Activated CD4-positive, CD25-positive, alpha-beta regulatory T cell treated with anti-CD3 and anti-CD28 coated beads, Interleukin-2, amount 50 U/mL, for 24 hours (primary cell): Measurements from ENCODE around the gene TTC1.
"Not testable (repeated sequence)": the region's sequence is repeated elsewhere in the genome, so short reads cannot be mapped to it uniquely, and the experiment has no call there.

Source experiments
- ATAC-seq, 2 donors: fragments of 150-1000 bp; cut with Tn5 transposase; one replicate each; pipeline ENCODE4 v1.10.0; 2021; ENCODE audit warnings: mild to moderate bottlenecking in 1 of 2, moderate library complexity in 1 of 2

The TTC1 gene

DNA sequence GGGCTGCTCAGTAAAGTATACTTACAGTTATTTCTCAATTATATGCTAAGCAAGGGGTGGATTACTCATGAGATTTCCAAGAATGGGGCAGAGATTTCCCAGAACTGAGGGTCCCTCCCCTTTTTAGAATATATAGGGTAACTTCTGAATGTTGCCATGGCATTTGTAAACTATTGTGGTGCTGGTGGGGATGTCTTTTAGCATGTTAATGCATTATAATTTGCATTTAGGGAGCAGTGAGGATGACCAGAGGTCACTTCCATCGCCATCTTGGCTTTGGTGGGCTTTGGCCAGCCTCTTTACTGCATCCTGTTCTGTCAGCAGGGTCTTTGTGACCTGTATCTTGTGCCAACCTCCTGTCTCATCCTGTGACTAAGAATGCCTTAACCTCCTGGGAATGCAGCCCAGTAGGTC lies 35.5 kb downstream of the TTC1 start:
- peak in 1 of 2 donors; percentile 13 for ATAC-seq

DNA sequence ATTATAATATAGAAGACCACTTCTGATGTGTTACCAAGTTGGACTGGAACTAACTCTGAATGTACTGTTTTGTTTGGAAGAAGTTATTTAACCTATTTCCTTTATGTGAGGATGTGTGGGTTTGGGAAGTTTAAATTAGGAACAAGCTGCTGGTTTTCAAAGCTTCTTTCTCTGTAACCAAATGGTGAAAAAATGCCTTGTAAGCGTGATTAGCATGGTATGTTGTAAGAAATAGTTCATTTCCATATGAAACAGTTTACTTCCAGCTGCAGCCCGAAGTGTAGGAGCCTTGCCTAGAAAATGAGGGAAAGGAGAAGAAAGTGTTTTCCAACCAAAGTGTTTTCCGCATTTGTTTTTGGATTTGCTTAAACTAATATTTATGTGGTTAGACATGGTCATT lies 36.0 kb downstream of the TTC1 start:
- no peak for ATAC-seq

DNA sequence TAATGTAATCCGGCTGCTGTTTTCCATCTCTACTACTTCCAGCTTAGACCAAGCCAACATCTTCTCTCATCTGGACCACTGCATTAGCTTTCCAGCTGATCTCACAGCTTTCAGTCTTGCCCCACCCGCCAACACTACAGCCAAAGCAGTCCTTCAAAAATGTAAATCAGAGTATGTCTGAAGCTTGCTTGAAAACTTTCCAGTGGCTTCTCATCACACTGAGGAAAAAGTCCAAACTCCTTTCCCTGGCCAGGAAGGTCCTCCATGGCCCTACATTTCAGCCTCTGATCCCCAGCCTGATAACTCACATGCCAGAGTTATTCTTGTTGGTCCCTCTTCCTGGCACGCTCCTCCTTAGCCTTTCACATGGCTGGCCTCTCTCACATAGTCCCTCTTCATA lies 38.5 kb downstream of the TTC1 start:
- no peak for ATAC-seq

DNA sequence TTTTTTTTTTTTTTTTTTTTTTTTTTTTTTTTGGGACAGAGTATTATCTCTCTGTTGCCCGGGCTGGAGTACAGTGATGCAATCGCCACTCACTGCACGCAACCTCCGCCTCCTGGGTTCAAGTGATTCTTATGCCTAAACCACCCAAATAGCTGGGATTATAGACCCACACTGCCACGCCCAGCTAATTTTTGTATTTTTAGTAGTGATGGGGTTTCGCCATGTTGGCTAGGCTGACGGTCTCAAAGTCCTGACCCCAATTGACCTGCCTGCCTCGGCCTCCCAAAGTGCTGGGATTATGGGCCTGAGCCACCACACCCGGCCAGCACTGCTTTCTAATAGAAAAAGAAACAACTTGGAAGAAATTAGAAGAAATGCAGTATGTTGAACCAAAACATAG lies 39.2 kb downstream of the TTC1 start:
- no peak for ATAC-seq

DNA sequence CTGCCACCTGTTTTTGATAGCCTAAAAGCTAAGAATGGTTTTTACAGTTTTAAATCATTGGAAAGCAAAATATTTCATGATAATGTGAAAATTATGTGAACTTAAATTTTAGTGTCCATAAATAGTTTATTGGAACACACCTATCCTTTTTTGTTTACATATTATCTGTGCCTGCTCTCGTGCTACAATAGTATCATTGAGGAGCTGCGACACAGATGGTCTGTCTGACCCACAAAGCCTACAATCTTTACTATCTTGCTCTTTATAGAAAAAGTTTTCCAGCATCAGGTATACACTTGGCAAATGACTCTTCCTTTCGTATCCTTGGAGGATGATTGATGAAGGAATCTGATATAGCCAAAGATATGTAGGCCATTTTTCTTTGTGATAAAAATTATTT lies 40.2 kb downstream of the TTC1 start:
- ATAC-seq: no peak

DNA sequence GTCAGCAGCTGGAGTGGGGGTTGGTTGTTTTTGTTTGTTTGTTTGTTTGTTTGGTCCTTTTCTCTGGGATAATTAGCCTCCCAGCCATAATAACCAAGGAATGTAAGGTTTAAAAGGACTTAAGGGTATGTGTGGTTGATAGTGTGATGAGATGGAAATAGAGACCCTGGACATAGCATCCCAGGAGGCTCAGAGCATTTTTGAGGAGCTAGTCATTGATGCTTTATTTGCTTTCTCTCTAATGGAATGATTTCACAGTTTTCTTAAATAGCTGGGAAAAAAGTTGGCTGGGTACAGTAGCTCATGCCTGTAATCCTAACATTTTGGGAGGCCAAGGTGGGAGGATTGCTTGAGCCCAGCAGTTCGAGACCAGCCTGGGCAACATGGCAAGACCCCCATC lies 45.1 kb downstream of the TTC1 start:
- no peak for ATAC-seq

DNA sequence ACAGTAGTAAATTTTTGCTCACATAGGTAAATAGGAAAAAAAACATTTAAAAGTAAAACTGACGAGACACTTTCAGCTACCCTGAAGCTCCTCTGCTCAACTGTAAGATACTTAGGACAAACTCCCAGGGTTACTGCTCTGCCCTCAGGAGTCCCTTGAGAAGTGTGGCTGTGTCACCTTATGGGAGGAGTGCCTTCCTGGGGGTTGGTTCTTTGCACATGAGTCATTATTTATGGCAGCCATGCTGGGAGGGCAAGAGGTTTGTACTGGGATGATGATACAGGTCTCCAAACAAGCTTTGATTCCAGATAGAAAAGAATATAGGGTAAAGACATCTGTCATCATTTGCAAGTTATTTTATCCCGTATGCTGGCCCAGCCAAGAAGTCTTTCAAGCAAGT lies 45.9 kb downstream of the TTC1 start:
- no peak for ATAC-seq

DNA sequence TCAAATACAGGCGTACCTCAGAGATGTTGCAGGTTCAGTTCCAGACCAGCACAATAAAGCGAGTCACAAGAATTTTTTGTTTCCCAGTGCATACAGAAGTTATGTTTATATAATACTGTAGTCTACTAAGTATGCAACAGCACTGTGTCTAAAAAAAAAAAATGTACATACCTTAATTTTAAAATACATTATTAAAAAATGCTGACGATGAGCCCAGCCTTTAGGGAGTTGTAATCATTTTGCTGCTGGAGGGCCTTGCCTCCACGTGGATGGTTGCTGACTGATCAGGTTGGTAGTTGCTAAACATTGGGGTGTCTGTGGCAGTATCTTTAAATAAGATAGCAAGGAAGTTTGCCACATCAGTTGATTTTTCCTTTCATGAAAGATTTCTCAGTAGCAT lies 48.3 kb downstream of the TTC1 start:
- ATAC-seq: no peak

DNA sequence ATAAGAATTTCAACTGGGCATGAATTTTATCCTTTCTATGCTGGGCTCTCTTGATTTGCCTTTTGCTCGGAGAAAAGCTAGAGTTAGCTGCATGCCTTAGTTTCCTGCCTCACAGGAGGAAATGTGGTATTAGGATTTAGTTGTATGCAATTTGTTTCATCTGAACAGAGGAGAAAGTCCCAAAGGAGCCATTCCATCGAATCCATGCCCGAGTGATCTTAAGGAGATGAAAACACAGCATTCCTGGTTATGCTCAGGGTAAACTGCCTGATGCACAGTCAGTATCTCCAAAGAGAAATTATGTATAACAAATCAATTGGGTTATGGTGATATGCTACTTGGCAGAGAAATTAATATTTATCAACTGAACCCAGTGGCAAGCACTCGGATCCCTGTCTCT lies 51.1 kb downstream of the TTC1 start:
- no peak for ATAC-seq

DNA sequence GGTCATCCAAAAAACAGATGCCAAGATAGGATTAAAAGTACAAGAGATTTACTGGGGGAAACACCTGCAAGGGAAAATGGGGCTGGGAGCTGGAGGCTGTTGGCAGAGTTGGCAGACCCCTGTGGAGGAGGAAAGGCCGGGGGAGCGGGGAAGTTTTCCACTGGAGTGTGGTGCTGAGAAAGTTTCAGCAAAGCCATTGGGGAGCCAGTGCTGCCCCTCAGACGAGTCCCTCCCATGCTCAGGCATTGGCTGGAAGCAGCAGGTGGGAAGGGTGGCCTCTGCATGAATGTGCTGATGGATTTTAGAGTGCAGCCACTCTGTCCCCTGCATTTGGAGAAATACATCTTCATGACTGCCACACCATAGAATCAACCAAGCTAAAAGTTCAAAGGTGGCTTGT lies 52.8 kb downstream of the TTC1 start:
- ATAC-seq: no peak

DNA sequence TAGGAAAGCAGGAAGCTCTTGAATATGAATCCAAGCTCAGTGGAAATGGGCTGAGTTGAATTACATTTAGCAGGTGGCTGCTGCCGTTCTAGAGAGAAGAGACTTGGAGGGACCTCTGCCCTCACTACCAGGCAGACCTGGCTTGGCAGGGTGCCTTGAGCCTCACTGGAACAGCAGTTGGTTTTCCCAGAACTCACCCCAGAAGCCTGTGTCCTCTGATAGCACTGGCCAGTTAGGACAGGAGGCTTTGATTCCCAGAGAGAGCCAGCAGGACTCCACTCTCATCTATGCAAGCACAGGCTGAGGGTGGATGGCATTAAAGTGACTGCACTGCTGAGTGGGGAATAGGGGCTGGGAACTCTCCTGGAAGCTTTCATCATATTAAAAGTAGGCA lies 55.5 kb downstream of the TTC1 start:
- ATAC-seq: no peak

DNA sequence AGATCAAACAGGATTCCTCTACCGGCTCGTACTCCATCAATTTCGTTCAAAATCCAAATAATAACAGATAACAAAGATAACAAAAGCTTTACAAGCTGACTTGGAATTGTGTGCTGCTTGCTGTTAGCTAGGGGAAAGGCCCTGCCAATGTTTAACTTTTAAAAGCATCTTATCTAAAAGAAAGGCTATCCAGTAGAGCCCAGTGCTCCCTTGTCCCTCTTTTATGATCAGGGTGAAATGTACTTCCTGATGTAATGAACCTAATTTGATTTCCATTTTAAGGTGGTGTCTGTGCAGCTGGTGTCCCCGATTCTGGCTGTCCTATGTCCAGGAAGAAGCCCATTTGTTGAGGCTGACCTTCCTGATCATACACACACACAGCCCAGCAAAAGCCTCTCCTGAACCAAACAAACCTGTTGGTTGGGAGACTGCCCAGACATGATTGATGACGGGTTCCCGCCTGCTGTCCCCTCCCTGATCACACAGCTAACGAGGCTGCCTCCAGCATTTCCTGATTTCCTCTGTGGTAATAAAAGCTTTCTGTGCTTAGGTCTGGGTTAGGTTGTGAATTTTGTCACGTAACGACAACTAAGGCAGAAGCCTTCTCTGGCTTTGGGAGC lies 56.2 kb downstream of the TTC1 start:
- no peak for ATAC-seq

DNA sequence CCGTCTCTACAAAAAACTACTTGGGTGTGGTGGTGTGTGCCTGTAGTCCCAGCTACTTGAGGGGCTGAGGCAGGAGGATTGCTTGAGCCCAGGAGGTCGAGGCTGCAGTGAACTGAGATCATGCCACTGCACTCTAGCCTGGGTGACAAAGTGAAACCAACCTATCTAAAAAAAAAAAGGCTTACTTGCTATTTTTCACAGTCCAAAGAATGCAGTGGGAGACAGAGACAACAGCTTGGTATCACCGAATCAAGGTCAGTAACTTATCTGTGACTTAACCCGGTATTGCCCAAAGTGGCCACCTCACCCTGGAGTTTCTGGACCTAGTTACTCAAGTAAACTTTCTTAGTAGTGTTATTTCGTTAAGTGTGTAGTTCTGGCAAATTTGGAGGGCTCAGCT lies 60.2 kb downstream of the TTC1 start:
- not testable (repeated sequence) for ATAC-seq

DNA sequence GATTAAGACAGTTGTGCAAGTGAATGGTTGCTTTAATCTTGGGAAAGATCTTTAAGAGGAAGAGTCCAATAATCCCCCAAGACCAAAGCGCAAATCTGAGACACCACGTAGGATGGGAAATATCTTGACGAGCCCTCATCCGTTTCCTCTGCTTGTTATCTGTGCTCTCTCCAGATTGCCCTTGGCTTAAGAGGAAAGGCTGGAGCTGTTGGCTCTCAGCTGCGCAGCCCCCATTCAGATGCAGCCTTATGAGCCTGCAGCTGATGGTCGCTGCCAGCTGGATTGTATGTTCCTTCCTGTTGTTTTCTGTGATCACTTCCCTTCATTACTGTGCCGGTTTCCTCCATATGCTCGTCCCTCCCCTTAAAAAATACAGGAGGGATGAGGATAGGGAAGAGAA lies 62.6 kb downstream of the TTC1 start:
- ATAC-seq: no peak

DNA sequence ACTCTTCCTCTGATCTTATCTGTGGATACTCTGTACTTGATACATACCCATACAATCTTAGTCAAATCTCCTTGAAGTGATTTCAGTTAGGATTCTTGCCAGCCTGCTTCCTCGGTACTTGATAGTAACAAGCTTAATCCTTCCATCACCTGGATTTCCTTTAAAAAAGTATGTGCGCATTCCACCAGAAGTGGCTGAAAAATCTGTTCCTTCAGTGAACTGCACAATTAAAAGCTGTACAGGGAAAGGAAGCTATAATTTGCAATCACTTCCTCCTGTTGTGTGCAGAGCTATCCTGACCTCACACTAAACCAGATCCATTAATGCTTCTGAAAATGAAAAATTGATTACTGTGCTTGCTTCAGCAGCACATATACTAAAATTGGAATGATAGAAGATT lies 63.0 kb downstream of the TTC1 start:
- ATAC-seq: no peak

DNA sequence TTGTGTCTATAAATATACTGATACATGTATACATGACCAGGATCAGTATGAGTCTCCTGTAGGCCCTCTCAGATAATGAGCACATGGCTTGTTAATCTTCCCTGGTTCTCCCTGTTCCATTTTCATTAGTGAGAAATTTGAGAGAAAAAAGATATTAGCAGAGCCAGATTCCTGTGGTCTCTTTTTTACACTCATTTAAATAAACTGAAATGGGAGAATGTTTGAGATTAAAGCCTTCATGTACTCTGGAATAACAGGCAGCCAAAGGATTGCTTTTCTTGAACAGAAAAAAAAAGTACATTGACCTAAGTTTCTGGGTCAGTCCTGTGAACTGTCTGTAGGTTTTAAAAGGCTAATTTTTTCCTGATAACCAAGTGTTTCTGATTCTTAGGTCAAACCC lies 66.1 kb downstream of the TTC1 start:
- no peak for ATAC-seq

DNA sequence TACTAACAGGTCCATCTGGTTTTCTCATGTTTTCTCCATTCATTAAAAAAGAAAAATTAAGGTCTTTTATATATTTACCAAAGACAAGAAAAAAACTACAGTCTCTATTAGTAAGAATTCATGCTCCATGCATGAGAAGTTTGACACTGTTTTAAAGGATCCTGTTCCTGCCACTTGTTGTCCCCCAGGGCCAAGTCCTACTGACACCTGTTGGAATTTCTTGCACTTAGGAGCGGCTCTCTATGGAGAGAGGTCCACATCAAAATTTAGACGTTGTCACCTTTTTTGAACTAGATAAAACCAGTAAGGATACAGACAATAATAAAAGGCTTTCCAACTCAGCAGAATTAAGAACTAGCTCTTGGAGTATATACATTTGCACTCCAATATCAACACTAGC lies 68.1 kb downstream of the TTC1 start:
- ATAC-seq: no peak

DNA sequence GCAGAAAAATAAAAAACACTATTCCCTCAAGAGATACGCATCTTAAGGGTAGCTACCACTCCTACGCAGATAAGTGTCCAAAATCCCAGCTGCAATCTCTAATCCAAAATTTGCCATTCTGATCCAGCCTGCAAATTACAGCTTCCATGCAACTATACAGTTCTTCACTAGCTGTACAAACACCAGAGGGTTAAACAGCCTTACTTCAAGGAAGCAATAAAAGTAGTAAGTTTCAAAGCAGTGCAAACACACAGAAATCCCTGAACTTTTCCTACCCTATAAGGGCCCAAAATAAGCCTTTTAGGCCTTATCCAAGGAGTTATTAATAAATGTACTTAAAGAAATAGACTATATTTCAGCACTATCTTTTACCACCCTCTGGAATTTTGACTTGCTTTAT lies 70.8 kb downstream of the TTC1 start:
- ATAC-seq: no peak

DNA sequence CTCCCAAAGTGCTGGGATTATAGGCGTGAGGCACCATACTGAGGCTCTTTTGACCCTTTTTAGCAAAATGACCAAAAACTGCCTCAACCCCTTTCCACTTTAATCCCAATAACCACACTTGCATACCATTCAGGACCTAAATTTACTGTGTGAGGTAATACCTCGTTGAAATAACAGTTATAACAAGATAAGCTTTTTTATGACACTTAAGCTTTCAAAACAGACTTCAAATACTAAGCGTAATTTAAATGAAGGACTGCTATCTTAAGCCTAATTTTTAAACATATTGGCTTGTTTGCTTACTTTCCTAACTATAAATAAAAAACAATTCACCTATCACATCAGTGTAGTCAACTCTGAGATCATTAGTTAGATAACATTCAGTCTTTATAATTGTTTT lies 72.6 kb downstream of the TTC1 start:
- ATAC-seq: no peak

DNA sequence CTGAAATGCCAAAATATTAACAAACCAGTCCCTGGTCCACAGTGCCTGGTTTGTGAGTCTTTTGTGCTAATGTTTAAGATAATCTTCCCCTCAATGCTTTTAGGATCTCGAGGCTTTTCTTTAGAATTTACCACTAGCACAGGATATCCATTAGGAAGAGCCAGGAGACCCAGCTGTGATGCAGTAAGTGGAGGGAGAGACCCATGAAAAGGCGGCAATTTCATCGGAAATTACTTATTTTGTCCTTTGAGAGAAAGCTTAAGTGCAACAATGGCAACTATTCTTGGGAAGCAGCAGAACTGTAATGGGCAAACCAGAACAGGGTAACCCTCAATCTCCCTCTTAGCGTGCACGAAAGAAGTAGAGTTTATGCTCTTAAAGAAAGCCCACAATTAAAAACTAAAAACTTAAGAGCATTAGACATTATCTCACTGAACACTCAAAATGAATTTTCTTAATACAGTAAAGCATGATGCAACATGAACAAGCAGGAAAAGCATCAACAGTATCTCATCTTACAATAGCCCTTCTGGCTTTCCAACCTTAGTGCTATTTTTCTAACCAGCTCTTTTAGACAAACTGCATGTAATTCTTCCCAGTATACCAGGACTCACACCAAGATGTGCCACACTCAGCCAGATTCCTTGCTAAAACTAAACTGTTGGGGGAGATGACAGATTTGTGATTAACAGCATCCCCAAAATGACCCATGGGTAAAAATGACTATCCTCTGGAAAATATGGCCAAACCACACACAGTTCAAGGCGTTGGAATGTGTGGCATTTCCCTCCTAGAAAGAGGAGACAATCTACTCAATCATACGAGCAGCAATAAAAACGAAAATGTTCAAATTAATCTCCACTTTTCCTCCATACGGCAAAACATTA lies 73.9 kb downstream of the TTC1 start:
- ATAC-seq: no peak

DNA sequence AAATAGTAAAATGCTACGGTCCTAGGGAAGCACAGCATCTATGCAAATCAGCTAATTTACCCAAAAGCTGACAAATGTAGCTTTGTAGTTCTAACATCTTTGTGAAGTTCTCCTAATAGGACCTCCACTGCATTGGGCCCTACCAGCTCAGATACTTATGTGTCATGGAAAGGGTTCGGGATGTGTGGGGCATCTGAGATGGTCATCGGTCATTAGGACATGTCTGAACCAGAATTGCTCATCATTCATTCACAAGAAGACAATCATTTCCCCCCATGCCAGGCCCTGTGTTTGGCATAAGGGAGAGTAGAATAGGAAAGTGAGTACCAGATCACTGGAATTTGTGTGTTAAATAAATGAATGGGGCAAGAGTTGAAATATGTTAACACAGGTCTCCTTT lies 74.6 kb downstream of the TTC1 start:
- ATAC-seq: no peak

DNA sequence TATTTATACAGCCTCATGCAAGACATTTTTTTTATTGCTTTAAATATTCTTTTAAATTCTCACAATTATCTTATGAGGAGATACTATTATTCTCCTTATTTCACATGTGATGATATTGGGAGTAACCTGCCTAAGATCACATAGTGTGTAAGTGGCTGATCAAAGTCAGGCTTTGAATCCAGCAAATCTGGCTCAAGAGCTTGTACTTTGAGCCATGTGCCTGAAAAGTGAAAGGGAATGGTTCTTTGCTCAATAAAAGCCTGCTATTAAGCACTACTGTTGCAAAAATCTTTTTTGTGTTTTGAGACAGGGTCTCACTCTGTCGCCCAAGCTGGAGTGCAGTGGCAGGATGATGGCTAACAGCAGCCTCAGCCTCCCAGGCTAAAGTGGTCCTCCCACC lies 75.2 kb downstream of the TTC1 start:
- ATAC-seq: no peak

DNA sequence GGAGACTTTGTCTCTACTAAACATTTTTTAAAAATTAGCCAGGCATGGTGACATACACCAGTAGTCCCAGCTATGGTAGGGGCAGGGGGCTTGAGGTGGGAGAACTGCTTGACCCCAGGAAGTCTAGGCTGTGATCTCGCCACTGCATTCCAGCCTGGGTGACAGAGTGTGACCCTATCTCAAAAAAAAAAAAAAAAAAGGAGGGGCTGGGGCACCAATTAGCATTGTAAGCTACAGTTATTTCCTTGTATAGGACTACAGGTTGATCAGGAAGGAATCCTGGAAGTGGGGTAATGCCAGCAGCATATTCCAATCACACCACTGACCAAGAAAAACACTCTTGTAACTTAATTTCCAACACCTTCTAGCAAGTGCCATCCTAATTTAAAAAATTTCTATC lies 78.3 kb downstream of the TTC1 start:
- ATAC-seq: no peak

DNA sequence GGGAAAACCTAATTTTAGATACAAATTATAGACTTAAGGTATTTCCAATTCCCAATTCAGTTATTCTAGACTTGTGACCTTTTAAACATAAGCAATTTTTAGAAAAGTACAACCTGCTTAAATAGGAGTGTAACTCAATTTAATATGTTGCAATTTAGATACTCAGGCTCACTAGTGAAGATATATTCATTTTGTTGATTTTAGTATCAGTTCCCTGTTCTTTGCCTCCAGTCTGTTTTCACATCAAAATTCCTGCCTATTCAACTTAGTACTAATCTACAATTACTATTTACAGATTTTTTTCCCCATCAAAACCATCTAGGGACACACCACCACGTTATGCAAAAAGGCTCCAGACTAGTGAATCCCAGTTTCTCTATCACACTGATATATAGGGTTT lies 79.9 kb downstream of the TTC1 start:
- ATAC-seq: no peak

DNA sequence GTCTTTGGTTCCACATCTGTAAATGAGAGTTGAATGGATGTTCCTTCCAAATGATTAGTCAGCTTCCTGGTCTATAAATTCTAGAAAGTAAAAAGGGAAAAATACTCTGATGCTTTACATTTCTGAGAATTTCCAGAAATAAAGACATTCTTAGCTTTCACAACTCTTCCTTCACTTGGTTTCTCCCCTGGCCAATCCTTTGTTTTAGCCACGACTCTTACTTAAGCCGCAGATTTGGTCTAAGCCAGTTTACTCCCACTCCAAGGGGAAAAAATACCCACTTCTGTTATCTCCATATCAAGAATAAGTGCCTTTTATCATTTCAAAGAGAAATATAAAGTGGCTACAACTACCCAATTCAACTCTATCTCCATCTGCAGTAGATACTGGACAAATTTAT lies 80.6 kb downstream of the TTC1 start:
- ATAC-seq: no peak
